Measurements from ENCODE around the gene SLC9A1.
A peak's percentile ranks its signal among the peaks of the same experiment; 100 is the strongest.

DNA sequence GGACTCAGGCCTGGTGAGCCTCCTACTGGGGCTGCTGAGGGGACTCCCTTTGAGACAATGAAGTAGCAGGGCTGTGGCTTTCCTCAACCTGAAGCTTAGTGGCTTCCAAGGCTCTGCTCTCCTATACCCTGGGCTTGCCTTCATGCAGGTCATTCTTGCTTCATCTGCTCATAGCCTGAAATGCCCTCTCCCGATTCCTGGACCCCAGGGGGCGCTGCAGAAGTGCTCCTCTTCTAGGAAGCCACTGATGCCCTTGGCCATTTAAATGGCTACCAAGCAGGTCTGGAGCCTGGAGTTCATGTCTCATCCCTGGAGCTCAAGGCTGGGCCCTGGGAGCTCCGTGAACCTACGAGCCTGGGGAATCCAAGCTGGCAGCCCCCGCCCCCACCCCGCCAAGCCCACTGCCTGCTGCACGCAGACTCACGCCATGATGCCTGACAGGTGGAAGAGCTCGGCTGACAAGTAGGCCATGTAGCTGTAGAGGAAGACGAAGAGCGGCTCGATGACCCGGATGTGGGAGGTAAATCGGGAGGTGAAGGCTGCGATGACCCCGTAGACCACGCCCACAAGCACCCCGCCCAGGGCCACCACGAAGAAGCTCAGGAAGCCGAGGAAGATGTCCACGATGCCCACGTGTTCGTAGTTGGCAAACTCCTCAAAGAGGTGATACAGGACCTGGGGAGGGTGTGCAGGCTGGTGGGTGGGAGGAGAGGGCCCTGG is 45.7 kb downstream of the SLC9A1 start:
- TF ChIP-seq, protein P1, sequence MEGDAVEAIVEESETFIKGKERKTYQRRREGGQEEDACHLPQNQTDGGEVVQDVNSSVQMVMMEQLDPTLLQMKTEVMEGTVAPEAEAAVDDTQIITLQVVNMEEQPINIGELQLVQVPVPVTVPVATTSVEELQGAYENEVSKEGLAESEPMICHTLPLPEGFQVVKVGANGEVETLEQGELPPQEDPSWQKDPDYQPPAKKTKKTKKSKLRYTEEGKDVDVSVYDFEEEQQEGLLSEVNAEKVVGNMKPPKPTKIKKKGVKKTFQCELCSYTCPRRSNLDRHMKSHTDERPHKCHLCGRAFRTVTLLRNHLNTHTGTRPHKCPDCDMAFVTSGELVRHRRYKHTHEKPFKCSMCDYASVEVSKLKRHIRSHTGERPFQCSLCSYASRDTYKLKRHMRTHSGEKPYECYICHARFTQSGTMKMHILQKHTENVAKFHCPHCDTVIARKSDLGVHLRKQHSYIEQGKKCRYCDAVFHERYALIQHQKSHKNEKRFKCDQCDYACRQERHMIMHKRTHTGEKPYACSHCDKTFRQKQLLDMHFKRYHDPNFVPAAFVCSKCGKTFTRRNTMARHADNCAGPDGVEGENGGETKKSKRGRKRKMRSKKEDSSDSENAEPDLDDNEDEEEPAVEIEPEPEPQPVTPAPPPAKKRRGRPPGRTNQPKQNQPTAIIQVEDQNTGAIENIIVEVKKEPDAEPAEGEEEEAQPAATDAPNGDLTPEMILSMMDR (IDR thresholded peaks at IDR 0.05 in 2 of 3, conservative IDR thresholded peaks at IDR 0.05 in 1 of 3; ENCODE audit: control insufficient read depth in 2 of 3, extremely low read depth in 1 of 3, insufficient read depth in 1 of 3, low read depth in 3 of 3, low read length in 3 of 3) = peak; percentile 23 to 39 (median 25); a peak in 4 of 6 replicates
- TF ChIP-seq STAT1 (conservative IDR thresholded peaks at IDR 0.05) (no peak), BRCA1 (IDR thresholded peaks at IDR 0.05; ENCODE audit: low read depth, low read length) (no peak), ZZZ3 (IDR thresholded peaks at IDR 0.05; ENCODE audit: control insufficient read depth, insufficient read length, low read depth) (no peak), HDGF (IDR thresholded peaks at IDR 0.05) (no peak)

Measured in GM12878 (cell line).